Karpas-422 (cell line): Measurements from ENCODE around the gene MFSD2B. TPM values are rescaled to one million over a fixed set of nuclear protein-coding genes. Genes with fewer than 3 reads are reported as not detected.
"Not testable (repeated sequence)": the region's sequence is repeated elsewhere in the genome, so short reads cannot be mapped to it uniquely, and the experiment has no call there.

Source experiments
- DNase-seq: peaks from one replicate; pipeline ENCODE4 v3.0.0-alpha.2; 2015
- H2AFZ ChIP-seq: fragments of 200-600 bp; sonication (generic); 2 replicates; pipeline ENCODE4 v1.6.1; 2014; ENCODE audit warnings: antibody characterized with exemption, low read length, mixed read lengths
- H3K27ac ChIP-seq: fragments of 200-600 bp; sonication (generic); 2 replicates; pipeline ENCODE4 v1.5.1; 2014; ENCODE audit warnings: mild to moderate bottlenecking, low read length, moderate library complexity
- H3K27me3 ChIP-seq: fragments of 200-600 bp; sonication (generic); 2 replicates; pipeline ENCODE4 v1.6.1; 2014; ENCODE audit warnings: low read length, mixed read lengths
- H3K36me3 ChIP-seq: fragments of 200-600 bp; sonication (generic); 2 replicates; pipeline ENCODE4 v1.6.1; 2014; ENCODE audit warnings: low read length, mixed read lengths; ENCODE audit not compliant: insufficient read depth
- H3K4me1 ChIP-seq: fragments of 200-600 bp; sonication (generic); 2 replicates; pipeline ENCODE4 v1.6.1; 2014; ENCODE audit warnings: mild to moderate bottlenecking, low read length, mixed read lengths
- H3K4me2 ChIP-seq: fragments of 200-600 bp; sonication (generic); 2 replicates; pipeline ENCODE4 v1.6.1; 2014; ENCODE audit warnings: low read length, low read depth, mild to moderate bottlenecking; ENCODE audit not compliant: poor library complexity, severe bottlenecking
- H3K4me3 ChIP-seq: fragments of 200-600 bp; sonication (generic); 2 replicates; pipeline ENCODE4 v1.5.1; 2014; ENCODE audit warnings: mild to moderate bottlenecking, antibody characterized with exemption, low read length, mixed read lengths
- H3K79me2 ChIP-seq: fragments of 200-600 bp; sonication (generic); 2 replicates; pipeline ENCODE4 v1.6.1; 2014; ENCODE audit warnings: mild to moderate bottlenecking, low read length, mixed read lengths
- H3K9ac ChIP-seq: fragments of 200-600 bp; sonication (generic); 2 replicates; pipeline ENCODE4 v1.6.0; 2014; ENCODE audit warnings: low read length
- H3K9me2 ChIP-seq: fragments of 200-600 bp; sonication (generic), shearing (Covaris generic); replicated peaks from 2 replicates; pipeline ENCODE4 v1.6.0; 2014; ENCODE audit warnings: mild to moderate bottlenecking, low read length, moderate library complexity; ENCODE audit not compliant: insufficient read depth
- H3K9me3 ChIP-seq: fragments of 300-700, 200-600 bp; sonication (generic); 2 replicates; pipeline ENCODE4 v1.6.1; 2014; ENCODE audit warnings: low read length, mixed read lengths
- H4K20me1 ChIP-seq: fragments of 200-600 bp; sonication (generic); 2 replicates; pipeline ENCODE4 v1.6.1; 2014; ENCODE audit warnings: mild to moderate bottlenecking, antibody characterized with exemption, low read length, low read depth; ENCODE audit not compliant: insufficient read depth
- total RNA-seq: library from RNA; depleted of rRNA; stranded (reverse); fragments of >200 nt; shearing (Covaris generic); gene quantifications from 2 replicates; pipeline ENCODE4 v1.2.3, GENCODE V29; 2014; ENCODE audit warnings: low replicate concordance

Gene MFSD2B
- total RNA-seq, 1 experiment from 2014 or later = not detected

DNA sequence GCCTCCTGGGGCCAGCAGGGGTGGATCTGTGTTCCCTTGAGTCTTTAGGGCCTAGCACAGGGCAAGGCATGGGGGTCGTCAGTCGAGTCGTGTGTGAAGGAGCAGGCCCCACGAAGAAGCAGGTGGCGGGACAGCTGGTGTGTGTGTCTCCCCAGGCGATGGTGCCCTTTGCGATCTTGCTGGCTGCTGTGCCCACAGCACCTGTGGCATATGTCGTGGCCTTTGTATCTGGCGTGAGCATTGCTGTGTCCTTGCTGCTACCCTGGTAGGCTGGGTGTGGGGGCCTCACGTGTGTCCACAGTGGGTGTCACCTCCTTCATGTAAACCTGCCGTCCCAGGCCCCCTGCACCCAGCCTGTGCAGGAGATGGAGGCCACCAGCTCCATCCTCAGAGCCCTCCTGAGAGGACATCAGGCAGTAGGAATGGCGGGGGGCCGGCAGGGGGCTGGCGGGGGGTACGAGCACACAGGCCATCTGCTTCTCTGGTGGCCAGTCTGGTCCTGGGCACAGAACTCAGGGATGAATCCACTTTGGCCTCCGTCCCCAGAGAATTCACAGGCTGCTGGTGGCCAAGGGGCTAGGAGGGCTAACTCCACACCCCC is 13.2 kb downstream of the MFSD2B start:
- H2AFZ ChIP-seq = no peak overlapping the region
- H3K9ac ChIP-seq = no peak overlapping the region
- no peaks in the 10 kb centered on the region for H3K9me3 ChIP-seq
- H3K36me3 ChIP-seq = peaks cover 3% of the 10 kb centered on the region; the same call in 1 of the 2 replicates
- H3K79me2 ChIP-seq = no peaks in the 10 kb centered on the region
- H3K27me3 ChIP-seq = no peaks in the 10 kb centered on the region
- no peak for DNase-seq
- H3K27ac ChIP-seq = no peak overlapping the region
- H4K20me1 ChIP-seq = no peaks in the 10 kb centered on the region
- no peaks in the 10 kb centered on the region for H3K9me2 ChIP-seq
- no peak overlapping the region for H3K4me2 ChIP-seq
- no peaks in the 10 kb centered on the region for H3K4me1 ChIP-seq
- no peak overlapping the region for H3K4me3 ChIP-seq

DNA sequence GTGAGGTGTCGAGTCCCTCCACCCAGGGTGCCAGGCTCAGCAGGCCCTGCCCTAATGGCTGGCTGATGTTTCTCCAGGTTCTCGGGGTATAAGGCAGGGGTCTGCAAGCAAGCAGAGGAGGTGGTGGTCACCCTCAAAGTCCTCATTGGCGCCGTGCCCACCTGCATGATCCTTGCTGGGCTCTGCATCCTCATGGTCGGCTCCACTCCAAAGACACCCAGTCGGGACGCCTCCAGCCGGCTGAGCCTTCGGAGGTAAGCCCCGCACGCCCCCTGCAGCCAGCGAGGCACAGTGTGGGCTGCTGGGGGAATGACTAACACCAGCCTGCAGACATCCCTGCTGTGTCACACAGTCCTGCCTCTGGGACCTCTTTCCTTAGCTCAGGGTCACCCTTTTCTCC is 14.1 kb downstream of the MFSD2B start:
- Histone ChIP-seq H3K9me3 (no peaks in the 10 kb centered on the region), H3K4me1 (no peaks in the 10 kb centered on the region), H3K9me2 (no peaks in the 10 kb centered on the region), H3K27ac (no peak overlapping the region), H2AFZ (no peak overlapping the region), H4K20me1 (no peaks in the 10 kb centered on the region), H3K4me2 (no peak overlapping the region), H3K4me3 (no peak overlapping the region), H3K36me3 (peaks cover 4% of the 10 kb centered on the region; the same call in 1 of the 2 replicates), H3K27me3 (no peaks in the 10 kb centered on the region), H3K79me2 (0 out of 2 replicates have a peak, but pooled peaks cover 3% of the 10 kb centered on the region), H3K9ac (no peak overlapping the region)
- no peak for DNase-seq

DNA sequence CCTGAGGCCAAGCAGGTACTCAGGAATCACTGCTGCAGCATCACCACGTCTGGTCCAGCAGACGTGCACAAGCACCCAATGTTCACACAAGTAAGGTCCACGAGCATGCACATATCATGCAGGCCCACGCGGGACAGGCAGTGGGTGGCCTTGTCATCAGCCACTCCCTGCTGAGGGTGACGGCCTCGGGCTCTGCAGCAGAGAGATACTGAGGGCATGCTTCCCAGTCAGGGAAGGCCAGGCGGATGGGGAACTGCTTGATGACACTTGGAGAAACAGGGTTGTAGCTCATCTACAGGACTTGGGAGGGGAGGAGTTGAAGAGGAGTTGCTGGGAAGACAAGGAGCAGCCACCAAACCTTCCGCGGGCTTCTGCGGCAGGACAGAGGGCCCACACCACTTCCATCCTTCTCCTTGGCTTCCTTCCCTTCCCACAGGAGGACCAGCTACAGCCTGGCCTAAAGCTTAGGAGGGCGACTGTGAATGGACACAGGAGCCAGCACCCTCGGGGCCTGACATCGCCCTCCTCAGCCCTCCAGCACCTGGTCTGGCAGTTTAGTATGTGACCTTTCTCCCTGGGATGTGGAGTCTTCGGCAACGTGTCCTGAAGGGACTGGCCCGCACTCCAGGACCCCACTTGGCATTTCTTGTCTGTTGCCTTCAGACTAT is 15.2 kb downstream of the MFSD2B start:
- Histone ChIP-seq H3K9me2 (no peaks in the 10 kb centered on the region), H3K4me1 (no peaks in the 10 kb centered on the region), H3K9me3 (no peaks in the 10 kb centered on the region), H3K27me3 (no peaks in the 10 kb centered on the region), H2AFZ (no peak overlapping the region), H3K79me2 (peaks cover 9% of the 10 kb centered on the region; the same call in 1 of the 2 replicates), H3K9ac (no peak overlapping the region), H3K27ac (no peak overlapping the region), H3K4me2 (no peak overlapping the region), H3K4me3 (no peak overlapping the region), H3K36me3 (peaks cover 15% of the 10 kb centered on the region; the same call in 1 of the 2 replicates), H4K20me1 (no peaks in the 10 kb centered on the region)
- no peak for DNase-seq

DNA sequence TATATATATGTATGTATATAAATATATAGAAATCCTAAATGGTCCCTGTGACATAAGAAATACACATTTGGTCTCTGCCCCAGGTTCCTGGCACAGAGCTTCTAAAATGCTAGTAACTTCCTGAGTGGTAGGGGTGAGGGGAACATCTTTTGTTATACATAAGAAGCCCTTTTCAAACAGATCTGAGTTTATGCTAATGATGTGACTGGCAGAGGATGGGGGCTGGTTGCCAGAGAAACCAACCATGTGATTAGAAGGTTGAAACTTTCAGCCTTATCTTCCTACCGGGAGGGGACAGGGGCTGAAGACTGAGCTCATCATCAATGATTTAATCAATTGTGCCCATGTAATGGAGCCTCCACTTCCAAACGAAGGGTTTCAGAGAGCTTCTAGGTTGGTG is 16.3 kb downstream of the MFSD2B start:
- Histone ChIP-seq H3K9me2 (no peaks in the 10 kb centered on the region), H3K9ac (no peak overlapping the region), H2AFZ (no peak overlapping the region), H3K79me2 (peaks cover 9% of the 10 kb centered on the region; the same call in 1 of the 2 replicates), H3K4me1 (no peaks in the 10 kb centered on the region), H3K27ac (no peak overlapping the region), H3K4me3 (no peak overlapping the region), H3K9me3 (no peaks in the 10 kb centered on the region), H3K36me3 (peaks cover 21% of the 10 kb centered on the region; the same call in 1 of the 2 replicates), H3K4me2 (no peak overlapping the region), H3K27me3 (no peaks in the 10 kb centered on the region), H4K20me1 (no peaks in the 10 kb centered on the region)
- no peak for DNase-seq

DNA sequence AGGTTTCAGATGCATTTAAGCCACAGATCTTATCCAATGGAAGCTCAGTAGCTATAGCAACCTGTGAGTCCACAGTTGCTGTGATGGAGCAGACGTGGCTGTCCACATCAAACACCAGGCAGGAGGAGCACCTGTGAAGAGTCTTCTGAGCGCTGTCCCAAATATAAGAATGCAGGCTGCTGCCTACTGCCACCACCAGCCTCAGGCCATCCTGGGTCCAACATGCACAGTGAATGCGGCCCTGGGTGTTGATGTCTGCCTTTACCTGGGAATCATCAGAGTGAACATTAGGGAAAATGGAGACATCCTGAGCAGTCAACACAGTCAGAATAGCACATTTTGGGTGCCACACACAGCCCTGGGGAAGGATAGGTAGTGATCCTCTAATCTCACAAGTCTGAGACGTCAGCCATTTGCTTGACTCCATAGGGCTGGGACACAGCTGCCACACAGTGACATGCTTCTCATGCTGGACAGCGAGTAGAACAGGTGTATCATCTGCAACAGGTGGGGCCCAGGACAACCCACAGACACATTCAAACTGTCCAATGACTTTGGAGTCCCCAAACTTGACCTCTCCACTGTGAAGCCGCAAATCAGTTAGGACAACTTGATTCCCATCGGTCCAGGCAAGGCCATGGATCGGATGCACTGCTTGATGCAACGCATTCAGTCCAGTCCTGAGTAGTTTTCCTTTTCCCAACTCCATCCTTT is 29.1 kb downstream of the MFSD2B start:
- no peak overlapping the region for H3K9ac ChIP-seq
- no peak overlapping the region for H2AFZ ChIP-seq
- H4K20me1 ChIP-seq = no peaks in the 10 kb centered on the region
- H3K27me3 ChIP-seq = no peaks in the 10 kb centered on the region
- H3K36me3 ChIP-seq = peaks cover 18% of the 10 kb centered on the region
- H3K9me3 ChIP-seq = no peaks in the 10 kb centered on the region
- no peak overlapping the region for H3K27ac ChIP-seq
- no peak overlapping the region for H3K4me3 ChIP-seq
- no peaks in the 10 kb centered on the region for H3K9me2 ChIP-seq
- peaks cover 71% of the 10 kb centered on the region for H3K79me2 ChIP-seq
- H3K4me1 ChIP-seq = peaks cover 4% of the 10 kb centered on the region; the same call in 1 of the 2 replicates
- H3K4me2 ChIP-seq = no peak overlapping the region
- no peak for DNase-seq

DNA sequence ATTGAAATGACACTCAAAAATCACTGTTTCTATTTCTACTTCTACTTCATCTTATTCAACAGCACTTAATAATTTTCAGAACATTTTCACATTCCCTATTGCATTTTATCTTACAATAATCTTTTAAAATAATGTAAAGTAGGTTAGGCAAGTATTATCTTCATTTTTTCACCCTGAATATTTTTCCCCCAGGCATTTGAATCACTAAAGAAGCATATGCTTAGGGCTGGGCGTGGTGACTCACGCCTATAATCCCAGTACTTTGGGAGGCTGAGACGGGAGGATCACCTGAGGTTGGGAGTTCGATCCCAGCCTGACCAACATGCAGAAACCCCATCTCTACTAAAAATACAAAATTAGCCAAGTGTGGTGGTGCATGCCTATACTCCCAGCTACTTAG is 30.6 kb downstream of the MFSD2B start:
- Histone ChIP-seq H3K9me2 (no peaks in the 10 kb centered on the region), H3K4me3 (no peak overlapping the region), H3K4me1 (peaks cover 4% of the 10 kb centered on the region), H2AFZ (no peak overlapping the region), H3K27me3 (no peaks in the 10 kb centered on the region), H3K9me3 (no peaks in the 10 kb centered on the region), H3K27ac (no peak overlapping the region), H4K20me1 (no peaks in the 10 kb centered on the region), H3K4me2 (no peak overlapping the region), H3K36me3 (peaks cover 18% of the 10 kb centered on the region), H3K9ac (no peak overlapping the region), H3K79me2 (peaks cover 75% of the 10 kb centered on the region)
- no peak for DNase-seq

DNA sequence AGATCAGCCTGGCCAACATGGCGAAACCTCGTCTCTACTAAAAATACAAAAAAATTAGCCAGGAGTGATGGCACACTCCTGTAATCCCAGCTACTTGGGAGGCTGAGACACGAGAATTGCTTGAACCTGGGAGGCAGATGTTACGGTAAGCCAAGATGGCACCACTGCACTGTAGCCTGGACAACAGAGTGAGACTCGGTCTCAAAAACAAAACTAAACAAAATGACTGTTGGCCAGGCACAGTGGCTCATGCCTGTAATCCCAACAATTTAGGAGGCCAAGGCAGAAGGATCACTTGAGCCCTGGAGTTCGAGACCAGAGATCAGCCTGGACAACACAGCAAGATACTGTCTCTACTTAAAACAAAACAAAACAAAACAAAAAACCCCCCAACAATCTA is 33.2 kb downstream of the MFSD2B start:
- not testable (repeated sequence) for H3K9me3 ChIP-seq, H3K9ac ChIP-seq, H3K4me3 ChIP-seq, H2AFZ ChIP-seq, H3K4me2 ChIP-seq, H3K27ac ChIP-seq, DNase-seq, H3K9me2 ChIP-seq, H3K27me3 ChIP-seq, H4K20me1 ChIP-seq
- peaks cover 14% of the 10 kb centered on the region for H3K4me1 ChIP-seq
- H3K79me2 ChIP-seq = peaks cover 70% of the 10 kb centered on the region
- peaks cover 13% of the 10 kb centered on the region for H3K36me3 ChIP-seq
